HepG2 (cell line): ENCODE results near the gene TAF1D. TPM values are rescaled to one million over a fixed set of nuclear protein-coding genes. Genes with fewer than 3 reads are reported as not detected.

Source experiments
- DZIP1 ChIP-seq: sonication (generic); formaldehyde crosslinking; IDR thresholded peaks from 2 replicates; pipeline ENCODE4 v1.5.0; 2020; ENCODE audit warnings: mild to moderate bottlenecking, missing genetic modification reagents
- GLI4 ChIP-seq: sonication (generic); formaldehyde crosslinking; IDR thresholded peaks from 2 replicates; pipeline ENCODE4 v1.5.1; 2020; ENCODE audit warnings: missing genetic modification reagents, mild to moderate bottlenecking, moderate library complexity, borderline replicate concordance
- KLF15 ChIP-seq: sonication (generic); formaldehyde crosslinking; IDR thresholded peaks from 2 replicates; pipeline ENCODE4 v1.8.1; 2023; ENCODE audit warnings: borderline replicate concordance, mild to moderate bottlenecking, inconsistent platforms, missing genetic modification reagents, mixed read lengths
- KLF16 ChIP-seq, 2 experiments: sonication (generic) in 1 of 2; formaldehyde crosslinking in 1 of 2; IDR thresholded peaks; 2 replicates each; pipeline versions ENCODE4 v1.6.1 to v1.8.0; 2016 to 2023; ENCODE audit warnings: missing genetic modification reagents in 2 of 2, missing compliant biosample characterization in 1 of 2
- NFIC ChIP-seq: IDR thresholded peaks from 2 replicates; pipeline ENCODE4 v1.6.1; 2012; ENCODE audit warnings: mild to moderate bottlenecking, low read length, inconsistent platforms
- PHF8 ChIP-seq: sonication (generic); formaldehyde crosslinking; IDR thresholded peaks from 2 replicates; pipeline ENCODE4 v1.5.0; 2020; ENCODE audit warnings: missing genetic modification reagents
- POLR2G ChIP-seq: fragments of 200-400 bp; formaldehyde crosslinking; IDR thresholded peaks from 2 replicates; pipeline ENCODE4 v1.6.1; 2018; ENCODE audit warnings: mild to moderate bottlenecking, low read depth, low read length, moderate library complexity
- RBFOX2 ChIP-seq: fragments of 200-400 bp; formaldehyde crosslinking; IDR thresholded peaks from 2 replicates; pipeline ENCODE4 v1.6.1; 2017; ENCODE audit warnings: low read depth, mild to moderate bottlenecking, low read length
- SIN3A ChIP-seq: IDR thresholded peaks from 2 replicates; pipeline ENCODE4 v1.6.1; 2011; ENCODE audit warnings: low read depth, mild to moderate bottlenecking, control low read depth, low read length, borderline replicate concordance
- TFE3 ChIP-seq: IDR thresholded peaks from 2 replicates; pipeline ENCODE4 v1.6.1; 2016
- THAP11 ChIP-seq: IDR thresholded peaks from 2 replicates; pipeline ENCODE4 v1.6.1; 2016; ENCODE audit warnings: missing biosample characterization, missing genetic modification reagents
- ZBTB34 ChIP-seq: sonication (generic); formaldehyde crosslinking; IDR thresholded peaks from 2 replicates; pipeline ENCODE4 v1.8.0; 2022; ENCODE audit warnings: mild to moderate bottlenecking, missing genetic modification reagents
- ZNF34 ChIP-seq: sonication (generic); formaldehyde crosslinking; IDR thresholded peaks from 2 replicates; pipeline ENCODE4 v1.4.0; 2020; ENCODE audit warnings: mild to moderate bottlenecking, missing genetic modification reagents, borderline replicate concordance
- ZNF547 ChIP-seq: sonication (generic); formaldehyde crosslinking; IDR thresholded peaks from 2 replicates; pipeline ENCODE4 v1.5.1; 2020; ENCODE audit warnings: mild to moderate bottlenecking, missing genetic modification reagents
- ZNF607 ChIP-seq: sonication (generic); formaldehyde crosslinking; IDR thresholded peaks from 2 replicates; pipeline ENCODE4 v1.5.1; 2020; ENCODE audit warnings: missing genetic modification reagents, mild to moderate bottlenecking, borderline replicate concordance
- ZNF841 ChIP-seq: sonication (generic); formaldehyde crosslinking; IDR thresholded peaks from 2 replicates; pipeline ENCODE4 v1.8.1; 2023; ENCODE audit warnings: missing genetic modification reagents, borderline replicate concordance
- polyA plus RNA-seq, 8 experiments: library from polyadenylated mRNA; depleted of rRNA in 3 of 8; stranded (reverse) in 7 of 8; unstranded in 1 of 8; fragments of >200 nt; fragmentation: Illumina TruSeq in 4 of 8; extraction: Trizol in 4 of 8; gene quantifications; 2 replicates each; pipeline versions ENCODE4 v1.2.1 to v1.2.3, GENCODE V29; 2011 to 2016; ENCODE audit warnings: low read depth in 4 of 8, missing spikeins in 1 of 8, mixed read lengths in 1 of 8; ENCODE audit not compliant: insufficient read depth in 1 of 8
- total RNA-seq, 5 experiments: library from RNA; depleted of rRNA; stranded (reverse); fragments of >200 nt; fragmentation: Illumina TruSeq; extraction: Trizol; gene quantifications; 2 replicates each; pipeline ENCODE4 v1.2.3, GENCODE V29; 2016; ENCODE audit warnings: low read depth in 1 of 5
- TF ChIP-seq, protein P1 (sequence below): IDR thresholded peaks from 2 replicates; pipeline ENCODE4 v1.6.1; 2016; ENCODE audit warnings: mild to moderate bottlenecking
- TF ChIP-seq, protein P2 (sequence below): sonication (generic); formaldehyde crosslinking; IDR thresholded peaks from 2 replicates; pipeline ENCODE4 v1.5.1; 2020; ENCODE audit warnings: mild to moderate bottlenecking, missing genetic modification reagents

The TAF1D gene
- total and polyA plus RNA-seq, 2 of the 13 experiments (the other 11 are each of a cell fraction or from before 2014, with no cell fraction given), result 132 to 207 TPM

- TF ChIP-seq DZIP1 (CRISPR knock-in tag) (no peak), ZNF34 (CRISPR knock-in tag) (no peak), KLF16 (CRISPR knock-in tag; IDR thresholded peaks at IDR 0.05) (no peak), SIN3A (peak; percentile 57; the same call in 1 of the 2 replicates), POLR2G (peak; percentile 87), PHF8 (no peak), ZNF841 (CRISPR knock-in tag) (no peak), GLI4 (CRISPR knock-in tag) (no peak), RBFOX2 (peak; percentile 72), THAP11 (CRISPR knock-in tag) (no peak), KLF15 (CRISPR knock-in tag) (no peak), ZNF547 (no peak), TFE3 (CRISPR knock-in tag) (no peak), ZBTB34 (CRISPR knock-in tag) (no peak), ZNF607 (CRISPR knock-in tag) (no peak), NFIC (peak; percentile 22; the same call in 1 of the 2 replicates)
- TF ChIP-seq, protein P1, sequence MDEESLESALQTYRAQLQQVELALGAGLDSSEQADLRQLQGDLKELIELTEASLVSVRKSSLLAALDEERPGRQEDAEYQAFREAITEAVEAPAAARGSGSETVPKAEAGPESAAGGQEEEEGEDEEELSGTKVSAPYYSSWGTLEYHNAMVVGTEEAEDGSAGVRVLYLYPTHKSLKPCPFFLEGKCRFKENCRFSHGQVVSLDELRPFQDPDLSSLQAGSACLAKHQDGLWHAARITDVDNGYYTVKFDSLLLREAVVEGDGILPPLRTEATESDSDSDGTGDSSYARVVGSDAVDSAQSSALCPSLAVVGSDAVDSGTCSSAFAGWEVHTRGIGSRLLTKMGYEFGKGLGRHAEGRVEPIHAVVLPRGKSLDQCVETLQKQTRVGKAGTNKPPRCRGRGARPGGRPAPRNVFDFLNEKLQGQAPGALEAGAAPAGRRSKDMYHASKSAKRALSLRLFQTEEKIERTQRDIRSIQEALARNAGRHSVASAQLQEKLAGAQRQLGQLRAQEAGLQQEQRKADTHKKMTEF (CRISPR knock-in tag), result no peak
- TF ChIP-seq, protein P2, sequence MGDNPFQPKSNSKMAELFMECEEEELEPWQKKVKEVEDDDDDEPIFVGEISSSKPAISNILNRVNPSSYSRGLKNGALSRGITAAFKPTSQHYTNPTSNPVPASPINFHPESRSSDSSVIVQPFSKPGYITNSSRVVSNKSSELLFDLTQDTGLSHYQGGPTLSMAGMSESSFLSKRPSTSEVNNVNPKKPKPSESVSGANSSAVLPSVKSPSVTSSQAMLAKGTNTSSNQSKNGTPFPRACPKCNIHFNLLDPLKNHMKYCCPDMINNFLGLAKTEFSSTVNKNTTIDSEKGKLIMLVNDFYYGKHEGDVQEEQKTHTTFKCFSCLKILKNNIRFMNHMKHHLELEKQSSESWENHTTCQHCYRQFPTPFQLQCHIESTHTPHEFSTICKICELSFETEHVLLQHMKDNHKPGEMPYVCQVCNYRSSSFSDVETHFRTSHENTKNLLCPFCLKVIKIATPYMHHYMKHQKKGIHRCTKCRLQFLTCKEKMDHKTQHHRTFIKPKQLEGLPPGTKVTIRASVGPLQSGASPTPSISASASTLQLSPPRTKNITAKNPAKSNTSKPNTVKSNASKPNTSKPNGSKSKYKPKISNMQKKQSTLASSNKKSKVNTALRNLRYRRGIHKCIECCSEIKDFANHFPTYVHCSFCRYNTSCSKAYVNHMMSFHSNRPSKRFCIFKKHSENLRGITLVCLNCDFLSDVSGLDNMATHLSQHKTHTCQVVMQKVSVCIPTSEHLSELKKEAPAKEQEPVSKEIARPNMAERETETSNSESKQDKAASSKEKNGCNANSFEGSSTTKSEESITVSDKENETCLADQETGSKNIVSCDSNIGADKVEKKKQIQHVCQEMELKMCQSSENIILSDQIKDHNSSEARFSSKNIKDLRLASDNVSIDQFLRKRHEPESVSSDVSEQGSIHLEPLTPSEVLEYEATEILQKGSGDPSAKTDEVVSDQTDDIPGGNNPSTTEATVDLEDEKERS (CRISPR knock-in tag), result 0 out of 2 replicates have a peak, but pooled peaks have one; percentile 32
Observed at GRCh38 chr11:93729129-93729616, 12.1 kb downstream of the TAF1D start (continued).
